ENCODE measurements around the gene ZBTB16. TPM values are rescaled to one million over a fixed set of nuclear protein-coding genes. Genes with fewer than 3 reads are reported as not detected.

Gene ZBTB16
- total RNA-seq, 4 donors from 2014 or later = 82.7 to 375 (median 189) TPM

- ATAC-seq (ENCODE audit: low FRiP score) (no peak), DNase-seq (ENCODE audit: low spot score) (no peak)
- TF ChIP-seq CTCF (IDR thresholded peaks at IDR 0.05) = no peak
Measured at GRCh38 chr11:114259124-114259526, 199.6 kb downstream of the ZBTB16 start.

GRCh38 chr11:114259551-114259983 is 200.1 kb downstream of the ZBTB16 start:
- ATAC-seq (ENCODE audit: low FRiP score) (no peak), DNase-seq (ENCODE audit: low spot score) (no peak)
- TF ChIP-seq CTCF (IDR thresholded peaks at IDR 0.05) = no peak

- no peak for DNase-seq (ENCODE audit: low spot score)
- no peak for TF ChIP-seq CTCF (IDR thresholded peaks at IDR 0.05)
- no peak for ATAC-seq (ENCODE audit: low FRiP score)
Measured at GRCh38 chr11:114260077-114260476, 200.6 kb downstream of the ZBTB16 start.

GRCh38 chr11:114260483-114260882 is 201.0 kb downstream of the ZBTB16 start:
- no peak for TF ChIP-seq CTCF (IDR thresholded peaks at IDR 0.05)
- ATAC-seq (ENCODE audit: low FRiP score) (no peak), DNase-seq (ENCODE audit: low spot score) (no peak)

GRCh38 chr11:114261791-114262190 is 202.3 kb downstream of the ZBTB16 start:
- ATAC-seq (ENCODE audit: low FRiP score) = no peak
- no peak for DNase-seq (ENCODE audit: low spot score)
- no peak for TF ChIP-seq CTCF (IDR thresholded peaks at IDR 0.05)

- no peak for TF ChIP-seq CTCF (IDR thresholded peaks at IDR 0.05)
- DNase-seq (ENCODE audit: low spot score) (no peak), ATAC-seq (ENCODE audit: low FRiP score) (peak; percentile 31)
Measured at GRCh38 chr11:114262681-114263512, 203.4 kb downstream of the ZBTB16 start.

All from omental fat pad (tissue), 4 donors.